ENCODE measurements around the gene CACNA1C.

The CACNA1C gene

DNA sequence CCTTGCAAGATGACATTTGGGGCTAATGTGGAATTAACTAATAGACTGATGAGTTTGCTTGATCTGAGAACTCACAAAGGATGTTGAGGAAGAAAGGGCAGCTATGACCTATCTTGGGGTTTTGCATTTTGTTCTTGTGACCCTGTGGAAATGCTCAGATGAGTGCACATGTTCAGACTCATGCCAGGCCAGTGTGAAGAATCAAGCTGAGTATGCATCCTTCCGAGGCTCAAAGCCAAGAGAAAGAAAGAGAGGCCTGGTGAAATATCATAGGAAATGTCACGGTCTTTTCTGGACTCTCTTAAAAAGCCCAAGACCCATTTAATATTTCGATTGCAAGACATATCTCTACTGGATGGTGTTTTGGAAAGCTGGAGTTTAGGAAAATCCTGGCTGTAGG, 96.3 kb downstream of the CACNA1C start:
- no peak for DNase-seq (ENCODE audit: low read depth)
- TF ChIP-seq CTCF (IDR thresholded peaks at IDR 0.05; ENCODE audit: insufficient read depth, low read depth, low read length, missing control alignments): no peak
- H3K4me3 ChIP-seq (ENCODE audit: low read length): no peak overlapping the region

- DNase-seq (ENCODE audit: low read depth): no peak
Observed at GRCh38 chr12:2150833-2151232, 98.0 kb downstream of the CACNA1C start.

GRCh38 chr12:2151391-2151790, 98.6 kb downstream of the CACNA1C start:
- TF ChIP-seq CTCF (IDR thresholded peaks at IDR 0.05; ENCODE audit: insufficient read depth, low read depth, low read length, missing control alignments): no peak
- no peak overlapping the region for H3K4me3 ChIP-seq (ENCODE audit: low read length)
- DNase-seq (ENCODE audit: low read depth): no peak

More at GRCh38 chr12:2150833-2151232, 98.0 kb downstream of the CACNA1C start:
- no peak overlapping the region for H3K4me3 ChIP-seq (ENCODE audit: low read length)
- TF ChIP-seq CTCF (IDR thresholded peaks at IDR 0.05; ENCODE audit: insufficient read depth, low read depth, low read length, missing control alignments): no peak

DNA sequence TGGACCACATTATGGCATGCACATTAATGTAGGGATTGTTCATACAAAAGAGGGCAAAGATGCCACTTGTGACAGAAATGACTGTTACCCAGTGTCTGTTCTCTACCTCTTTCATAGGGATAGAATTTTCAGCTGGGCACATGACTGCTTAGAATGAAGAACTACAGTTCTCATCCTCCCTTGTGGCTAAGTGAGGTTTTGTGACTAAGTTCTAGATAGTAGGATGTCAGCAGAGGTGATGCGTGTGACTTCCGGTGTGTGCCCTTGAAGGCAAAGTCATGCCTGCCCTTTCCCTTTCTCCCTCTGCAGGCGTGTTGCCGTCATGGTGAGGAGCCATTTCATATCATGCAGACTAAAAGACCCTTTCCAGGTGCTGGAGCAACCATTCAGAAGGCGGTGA, 99.3 kb downstream of the CACNA1C start:
- no peak for DNase-seq (ENCODE audit: low read depth)
- no peak for TF ChIP-seq CTCF (IDR thresholded peaks at IDR 0.05; ENCODE audit: insufficient read depth, low read depth, low read length, missing control alignments)
- H3K4me3 ChIP-seq (ENCODE audit: low read length): no peak overlapping the region

- DNase-seq (ENCODE audit: low read depth): no peak
- no peak for TF ChIP-seq CTCF (IDR thresholded peaks at IDR 0.05; ENCODE audit: insufficient read depth, low read depth, low read length, missing control alignments)
- H3K4me3 ChIP-seq (ENCODE audit: low read length): no peak overlapping the region
Observed at GRCh38 chr12:2154050-2154449, 101.3 kb downstream of the CACNA1C start.

DNA sequence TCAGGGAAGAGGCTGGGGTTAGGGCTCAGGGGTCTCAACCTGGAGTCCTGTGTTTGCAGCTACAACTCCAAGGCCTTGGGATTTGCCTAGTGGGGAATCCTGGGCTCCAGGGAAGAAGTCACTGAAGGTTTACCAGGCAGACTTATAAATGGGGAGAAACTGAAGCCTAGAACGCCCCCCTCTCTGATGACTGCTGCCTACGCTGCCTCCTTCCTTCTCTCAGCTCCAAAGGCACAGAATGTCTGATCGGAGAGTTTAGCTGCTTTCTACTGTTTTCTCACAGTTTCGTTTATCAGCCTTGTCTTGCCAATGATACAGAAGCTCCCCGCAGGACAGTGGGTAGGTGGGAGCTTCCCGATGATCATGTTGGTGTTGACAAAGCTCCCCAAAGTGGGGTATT, 101.7 kb downstream of the CACNA1C start:
- no peak for DNase-seq (ENCODE audit: low read depth)
- no peak overlapping the region for H3K4me3 ChIP-seq (ENCODE audit: low read length)
- no peak for TF ChIP-seq CTCF (IDR thresholded peaks at IDR 0.05; ENCODE audit: insufficient read depth, low read depth, low read length, missing control alignments)

- TF ChIP-seq CTCF (IDR thresholded peaks at IDR 0.05; ENCODE audit: insufficient read depth, low read depth, low read length, missing control alignments): no peak
- DNase-seq (ENCODE audit: low read depth): no peak
- H3K4me3 ChIP-seq (ENCODE audit: low read length): no peak overlapping the region
Observed at GRCh38 chr12:2156333-2156732, 103.5 kb downstream of the CACNA1C start.

Data from epithelial cell of esophagus (primary cell).